ENCODE data around the gene FLT4.
"Not testable (repeated sequence)": the region's sequence is repeated elsewhere in the genome, so short reads cannot be mapped to it uniquely, and the experiment has no call there.

- not testable (repeated sequence) for TF ChIP-seq CTCF, EP300 (IDR thresholded peaks at IDR 0.05)
Measured at GRCh38 chr5:180686799-180687198, 37.4 kb upstream of the FLT4 start.

All from sigmoid colon (tissue), 4 donors.